HG02840 (cell line): Measurements from ENCODE around the gene RNF181.
"Not testable (repeated sequence)": the region's sequence is repeated elsewhere in the genome, so short reads cannot be mapped to it uniquely, and the experiment has no call there.

ENCODE experiments used
- ATAC-seq: cut with Tn5 transposase; IDR thresholded peaks from one replicate; pipeline ENCODE4 v1.9.1; 2021; ENCODE audit warnings: mild to moderate bottlenecking, moderate library complexity, moderate number of reproducible peaks; ENCODE audit not compliant: unreplicated experiment, low FRiP score

The RNF181 gene, protein sequence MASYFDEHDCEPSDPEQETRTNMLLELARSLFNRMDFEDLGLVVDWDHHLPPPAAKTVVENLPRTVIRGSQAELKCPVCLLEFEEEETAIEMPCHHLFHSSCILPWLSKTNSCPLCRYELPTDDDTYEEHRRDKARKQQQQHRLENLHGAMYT

DNA sequence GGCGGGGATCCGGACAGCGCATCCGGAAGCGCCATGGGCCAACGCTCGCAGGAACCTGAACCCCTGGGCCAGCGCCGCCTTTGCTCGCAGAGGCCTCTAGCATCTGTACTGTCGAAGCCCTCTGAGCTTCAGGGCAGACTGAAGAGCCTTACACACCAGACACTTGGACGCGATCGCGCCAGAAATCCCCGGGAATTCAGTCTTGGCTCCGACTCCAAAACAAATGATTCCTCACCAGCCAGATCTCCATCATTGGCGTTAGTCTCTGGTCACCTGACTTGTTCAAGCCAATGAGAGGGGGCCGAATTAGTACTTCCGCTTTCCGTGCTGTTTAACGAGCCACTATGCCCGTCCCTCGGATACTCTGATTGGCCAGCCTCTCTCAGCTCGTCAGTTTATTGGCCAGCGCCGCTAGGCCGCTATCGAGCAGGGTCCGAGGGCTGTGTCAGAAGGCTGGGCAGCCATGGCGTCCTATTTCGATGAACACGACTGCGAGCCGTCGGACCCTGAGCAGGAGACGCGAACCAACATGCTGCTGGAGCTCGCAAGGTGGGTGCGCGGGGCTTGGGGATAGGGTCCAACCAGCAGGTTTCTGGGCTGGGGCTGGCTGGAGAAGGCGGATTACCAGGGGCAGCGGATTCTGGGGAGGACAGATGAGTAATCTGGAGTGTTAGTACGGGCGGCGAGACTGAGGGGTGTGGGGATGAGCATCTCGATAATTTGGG is at the start of gene RNF181:
Gene RNF181, plus strand, starts transcription at position 445 of the 725 bp plus-strand sequence. Its CDS starts 19 bp downstream, at position 464.
- peak; percentile 98 for ATAC-seq

DNA sequence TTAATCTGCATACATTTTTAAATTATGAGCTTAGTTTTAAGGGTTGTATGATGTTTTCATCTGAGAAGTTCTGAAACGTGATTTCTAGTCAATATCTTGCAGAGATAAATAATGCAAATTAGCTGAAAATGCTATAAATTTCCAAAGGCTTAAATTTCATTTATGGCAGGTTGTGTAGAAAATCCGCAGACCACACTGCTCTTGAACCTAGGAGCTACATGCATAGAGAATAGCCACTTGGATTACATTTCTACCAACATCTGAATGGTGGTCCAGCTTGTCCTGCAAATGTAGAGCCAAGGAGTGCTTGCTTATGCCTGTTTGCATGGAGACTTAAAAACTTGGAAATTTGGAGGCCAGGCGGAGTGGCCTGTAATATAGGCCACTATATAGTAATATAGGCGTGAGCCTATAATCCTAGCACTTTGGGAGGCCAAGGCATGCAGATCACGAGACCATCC is 49.7 kb upstream of the RNF181 start:
- no peak for ATAC-seq

DNA sequence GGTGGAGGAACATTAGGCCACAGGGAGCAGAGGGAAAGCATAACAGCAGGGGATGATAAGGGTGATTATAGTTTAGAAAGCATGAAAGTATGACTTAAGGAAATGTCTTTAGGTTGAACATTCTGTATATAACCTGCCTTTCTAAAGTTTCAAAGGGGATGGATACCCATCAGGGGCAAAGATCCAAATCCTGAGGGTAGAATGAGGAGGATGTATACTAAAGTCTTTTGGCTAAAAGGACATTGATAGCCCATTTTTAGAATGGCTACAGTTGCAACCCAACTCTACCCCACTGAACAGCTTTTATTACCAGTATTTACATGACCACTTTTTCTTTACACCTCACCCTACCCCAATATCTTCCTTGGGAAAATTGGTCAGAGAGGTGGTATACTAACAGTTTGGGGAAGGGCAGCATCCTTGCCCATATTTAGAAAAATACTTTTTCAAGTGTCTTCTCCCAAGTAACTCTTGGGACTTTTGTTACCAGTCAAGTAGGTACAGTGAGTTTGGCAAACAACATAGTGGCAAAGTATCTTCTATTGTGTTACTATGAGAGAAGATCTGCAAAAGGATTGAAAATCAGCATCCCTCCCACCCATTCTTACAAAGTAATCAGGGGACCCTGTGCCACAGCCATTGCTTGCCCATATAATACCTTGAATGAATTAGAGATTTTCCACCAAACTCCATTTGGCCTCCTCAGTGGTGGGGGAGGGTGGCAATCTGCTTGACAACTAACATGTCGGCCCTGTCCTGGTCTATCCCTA is 48.3 kb upstream of the RNF181 start:
- no peak for ATAC-seq

DNA sequence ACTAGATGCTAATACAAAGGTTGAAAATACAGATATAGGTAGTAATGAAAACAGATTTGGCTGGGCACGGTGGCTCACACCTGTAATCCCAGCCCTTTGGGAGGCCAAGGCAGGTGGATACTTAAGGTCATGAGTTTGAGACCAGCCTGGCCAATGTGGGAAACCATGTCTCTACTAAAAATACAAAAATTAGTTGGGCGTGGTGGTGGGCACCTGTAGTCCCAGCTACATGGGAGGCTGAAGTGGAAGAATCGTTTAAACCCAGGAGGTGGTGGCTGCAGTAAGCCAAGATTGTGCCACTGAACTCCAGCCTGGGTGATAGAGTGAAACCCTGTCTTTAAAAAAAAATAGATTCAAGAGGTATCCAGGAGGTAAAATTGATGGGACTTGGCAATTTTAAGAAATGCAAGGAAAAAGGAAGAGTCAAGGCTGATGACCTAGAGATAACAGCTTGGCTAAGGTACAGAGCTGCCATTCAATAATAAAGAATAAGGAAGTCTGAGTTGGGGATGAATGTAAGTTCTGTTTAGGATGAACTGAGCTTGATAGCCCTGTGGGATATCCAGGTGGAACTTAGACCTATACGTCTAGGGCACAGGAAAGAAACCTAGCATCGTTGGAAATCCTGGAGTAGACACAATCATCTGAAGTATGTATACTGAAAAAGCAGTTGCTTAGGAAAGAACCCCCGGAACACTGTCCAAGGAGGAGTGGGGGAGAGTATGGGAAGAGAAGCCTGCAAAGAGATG is 47.5 kb upstream of the RNF181 start:
- no peak for ATAC-seq

DNA sequence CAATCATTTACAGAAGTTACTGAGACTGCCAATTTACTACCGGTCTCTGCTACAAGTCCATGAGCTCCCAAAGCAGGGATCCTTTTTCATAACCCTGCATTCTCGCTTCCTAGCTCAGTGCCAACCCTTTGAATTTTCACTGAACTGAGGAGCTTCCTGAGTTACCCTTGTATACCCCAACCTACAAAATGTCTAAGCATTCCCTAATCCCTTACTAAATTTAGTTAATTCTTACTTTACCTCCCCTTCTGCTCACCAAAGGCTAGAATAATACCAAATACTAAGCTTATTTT is 47.0 kb upstream of the RNF181 start:
- no peak for ATAC-seq

DNA sequence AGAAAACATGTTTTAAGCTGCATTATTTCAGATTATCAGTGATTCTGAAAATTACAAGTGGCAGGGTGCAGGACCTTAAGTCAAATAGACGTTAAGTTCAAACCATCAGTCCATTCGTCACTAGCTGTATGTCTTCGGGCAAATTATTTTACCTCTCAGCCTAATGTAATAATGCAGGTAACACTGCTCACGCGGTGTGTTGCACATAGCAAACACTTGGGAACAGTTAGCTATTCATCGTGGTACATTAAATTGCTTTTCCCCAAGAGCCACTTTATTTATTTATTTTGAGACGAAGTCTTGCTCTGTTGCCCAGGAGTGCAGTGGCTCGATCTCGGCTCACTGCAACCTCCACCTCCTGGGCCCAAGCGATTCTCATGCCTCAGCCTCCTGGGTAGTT is 46.5 kb upstream of the RNF181 start:
- ATAC-seq: no peak

DNA sequence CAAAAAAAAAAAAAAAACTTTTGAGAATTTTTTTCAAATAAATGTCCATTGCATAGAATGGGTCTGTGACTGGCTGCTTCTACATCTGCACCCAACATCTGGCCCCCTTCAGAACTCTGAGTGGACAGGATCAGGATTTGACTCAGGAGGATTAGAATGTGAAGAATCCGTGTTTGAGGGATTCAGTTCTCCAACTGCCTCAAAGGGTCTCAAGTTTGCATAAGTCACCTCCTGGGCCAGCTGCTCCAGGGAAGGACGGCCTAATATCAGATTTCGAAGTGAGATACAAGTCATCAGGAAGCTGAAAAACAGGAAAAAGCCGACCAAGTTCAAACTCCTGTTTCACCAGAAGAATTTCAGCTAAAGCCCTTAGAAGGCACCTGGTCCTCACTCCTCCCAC is 45.7 kb upstream of the RNF181 start:
- no peak for ATAC-seq

DNA sequence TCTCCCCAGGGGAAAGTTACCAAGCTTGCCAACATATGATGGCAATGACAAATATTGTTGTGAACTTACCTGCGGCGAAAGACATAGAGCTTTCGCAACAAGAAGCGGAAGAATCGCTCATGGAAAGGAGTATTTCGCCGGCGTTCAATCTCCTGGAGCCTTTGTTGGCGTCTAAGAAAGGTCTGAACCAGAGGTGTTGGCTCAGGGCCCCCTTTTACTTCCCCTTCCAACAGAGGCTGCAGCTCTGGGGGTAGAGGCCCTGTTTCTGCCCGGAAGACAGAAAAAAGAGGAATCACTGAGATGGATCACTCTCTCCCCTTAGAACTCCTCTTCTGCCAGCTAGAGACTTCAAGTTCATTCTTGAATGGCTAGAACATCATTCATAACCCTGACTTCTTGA is 45.1 kb upstream of the RNF181 start:
- ATAC-seq: no peak

DNA sequence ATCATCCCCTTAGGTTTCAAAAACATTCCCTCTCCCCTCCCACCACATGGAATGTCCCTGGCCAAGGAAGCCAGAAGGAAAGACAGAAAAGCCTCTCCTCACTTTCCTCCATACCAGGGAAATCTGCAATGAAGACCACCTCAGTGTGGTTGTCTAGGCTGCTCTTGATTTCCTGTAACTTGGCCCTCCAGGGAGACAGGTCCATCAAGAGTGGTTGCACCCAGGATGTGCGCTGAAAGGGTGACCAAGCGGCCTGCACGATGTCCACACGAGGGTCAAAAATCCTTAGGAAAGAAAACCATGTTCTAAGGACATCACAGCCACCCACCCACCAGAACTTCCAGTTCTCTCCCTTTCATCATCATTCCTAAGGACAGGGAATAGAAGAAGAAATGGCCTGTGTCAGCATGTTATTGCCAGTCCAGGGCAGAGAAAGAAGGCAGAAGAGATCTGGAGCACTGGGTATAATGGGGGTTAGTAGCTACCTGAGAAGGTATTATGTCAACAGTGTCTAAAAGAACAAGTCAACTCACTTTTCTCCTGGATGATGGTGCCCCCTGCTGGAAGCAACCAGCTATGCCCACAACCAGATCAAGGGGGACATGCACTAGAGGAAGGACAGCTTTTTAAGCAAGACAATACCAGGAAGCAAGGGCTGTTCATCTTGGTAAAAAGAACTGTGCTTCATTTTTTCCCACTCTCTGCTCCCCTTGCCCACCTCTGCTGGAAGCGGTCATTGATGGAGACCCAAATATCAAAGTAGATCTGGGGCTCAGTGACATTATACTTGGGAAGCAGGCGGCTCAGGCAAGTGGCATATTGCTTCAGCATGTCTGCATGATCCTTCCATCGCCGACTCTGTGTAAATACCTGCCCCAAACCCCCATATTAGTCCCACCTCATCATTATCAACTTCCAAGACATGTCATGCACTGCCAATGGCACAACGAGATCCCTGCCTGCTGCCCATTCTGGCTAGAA is 43.6 kb upstream of the RNF181 start:
- ATAC-seq: no peak

DNA sequence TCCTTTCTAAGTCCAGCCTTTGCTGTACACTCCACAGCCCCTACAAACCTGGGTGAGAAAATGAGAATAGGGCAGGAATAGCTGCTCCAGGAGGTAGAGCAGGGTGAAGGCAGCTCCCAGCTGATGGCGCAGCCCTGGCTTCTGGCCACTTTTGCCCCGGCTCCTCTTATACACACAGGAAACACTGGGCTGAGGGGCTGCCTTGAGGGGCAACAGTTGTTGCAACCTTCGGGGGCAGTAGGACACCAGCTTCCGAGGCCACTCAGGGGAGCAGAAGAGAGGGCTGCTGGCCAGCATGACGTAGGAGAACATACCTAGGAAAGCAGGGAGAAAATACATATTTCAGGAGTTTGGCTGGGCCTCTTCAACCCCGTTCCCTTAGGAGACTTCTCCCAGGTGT is 42.4 kb upstream of the RNF181 start:
- ATAC-seq: no peak

DNA sequence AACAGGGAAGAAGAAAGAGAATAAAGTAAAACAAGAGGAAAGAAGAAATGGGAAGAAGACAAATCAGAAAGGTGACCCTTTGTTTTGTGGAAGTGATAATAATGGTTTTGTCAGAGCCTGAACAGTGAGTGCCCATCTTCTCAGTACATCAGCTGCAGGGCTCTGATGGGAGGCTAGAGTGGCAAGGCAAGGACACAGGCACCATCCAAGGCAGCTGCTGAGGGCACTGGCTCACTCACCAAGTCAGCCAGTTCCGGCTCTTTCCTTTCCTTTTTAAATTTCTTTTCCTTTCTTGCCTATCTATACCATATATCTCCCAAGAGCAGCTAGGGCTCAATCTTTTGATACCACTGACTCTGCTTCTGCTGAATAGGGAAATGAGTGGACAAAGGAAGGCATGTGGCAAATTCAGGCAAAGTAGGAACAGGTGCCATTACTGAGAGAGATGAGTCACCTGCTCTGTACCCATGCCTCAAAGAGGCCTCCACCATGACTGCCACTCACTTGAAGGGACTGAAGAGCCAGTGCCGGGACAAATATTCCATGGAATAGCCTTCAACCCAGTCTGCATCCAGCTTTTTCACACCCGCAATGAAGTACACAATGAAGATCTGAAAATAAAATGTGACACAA is 40.4 kb upstream of the RNF181 start:
- no peak for ATAC-seq

DNA sequence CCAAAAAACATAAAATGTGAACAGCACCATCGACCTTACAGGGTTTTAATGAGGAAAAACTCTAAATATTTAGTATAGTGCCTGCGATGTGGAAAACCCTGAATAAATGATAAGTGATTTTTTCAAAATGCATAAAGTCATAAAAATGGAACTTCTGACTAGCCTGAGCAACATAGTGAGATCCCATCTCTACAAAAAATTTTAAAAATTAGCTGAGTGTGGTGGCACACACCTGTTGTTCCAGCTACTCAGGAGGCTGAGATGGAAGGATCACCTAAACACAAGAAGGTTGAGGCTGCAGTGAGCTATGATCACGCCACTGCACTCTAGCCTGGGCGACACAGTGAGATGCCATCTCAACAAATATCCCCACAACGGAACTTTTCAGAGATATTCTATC is 38.4 kb upstream of the RNF181 start:
- no peak for ATAC-seq

DNA sequence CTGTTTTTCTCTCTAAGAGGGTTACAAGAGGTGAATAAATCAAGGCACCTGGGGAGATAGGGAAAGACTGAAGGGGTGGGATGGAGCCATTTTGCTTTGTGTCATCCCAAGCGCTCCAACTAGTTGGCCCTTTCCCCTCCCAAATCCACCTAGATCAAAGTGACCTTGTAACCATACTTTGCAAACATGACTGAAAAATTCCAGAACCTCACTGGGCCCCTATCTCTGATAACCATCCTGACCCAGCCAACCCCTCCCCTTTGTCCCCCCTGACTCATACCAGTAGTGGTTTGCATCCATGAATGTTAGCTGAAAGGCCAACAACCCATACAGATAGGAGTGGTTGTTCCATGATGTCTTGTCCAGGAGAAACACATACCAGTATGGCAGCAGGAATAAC is 37.4 kb upstream of the RNF181 start:
- ATAC-seq: no peak

DNA sequence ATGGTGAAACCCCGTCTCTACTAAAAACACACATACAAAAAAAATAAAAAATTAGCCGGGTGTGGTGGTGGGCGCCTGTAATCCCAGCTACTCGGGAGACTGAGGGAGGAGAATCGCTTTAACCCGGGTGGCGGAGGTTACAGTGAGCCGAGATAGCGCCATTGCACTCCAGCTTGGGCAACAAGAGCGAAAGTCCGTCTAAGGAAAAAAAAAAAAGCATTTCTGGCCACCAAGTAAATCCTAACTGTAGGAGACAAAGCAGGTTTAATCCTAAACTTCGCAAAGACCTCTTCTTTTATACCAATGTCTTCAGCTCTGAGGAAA is 35.2 kb upstream of the RNF181 start:
- ATAC-seq: not testable (repeated sequence)

DNA sequence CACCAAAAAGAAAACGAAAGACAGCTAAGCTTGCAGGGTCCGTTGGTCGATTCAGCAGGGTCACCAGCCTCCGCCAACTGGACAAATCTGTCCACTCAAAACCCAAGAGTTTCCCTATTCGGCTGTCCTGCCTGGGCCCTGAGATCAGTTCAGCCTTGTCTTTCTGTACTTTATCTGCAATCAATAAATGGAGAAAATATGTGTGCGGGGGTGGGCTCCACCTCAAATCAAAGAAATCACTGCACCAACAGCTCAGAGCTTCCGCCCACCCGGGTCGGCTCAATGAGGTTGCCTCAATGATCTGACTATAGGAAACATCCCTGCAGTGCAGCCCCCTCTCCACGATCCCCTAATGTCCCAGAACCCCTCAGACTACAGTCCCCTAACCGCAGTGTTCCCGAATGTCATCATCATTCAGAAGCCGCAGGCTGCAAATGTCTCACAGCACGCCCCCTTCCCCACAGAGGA is 34.7 kb upstream of the RNF181 start:
- peak; percentile 11 for ATAC-seq

DNA sequence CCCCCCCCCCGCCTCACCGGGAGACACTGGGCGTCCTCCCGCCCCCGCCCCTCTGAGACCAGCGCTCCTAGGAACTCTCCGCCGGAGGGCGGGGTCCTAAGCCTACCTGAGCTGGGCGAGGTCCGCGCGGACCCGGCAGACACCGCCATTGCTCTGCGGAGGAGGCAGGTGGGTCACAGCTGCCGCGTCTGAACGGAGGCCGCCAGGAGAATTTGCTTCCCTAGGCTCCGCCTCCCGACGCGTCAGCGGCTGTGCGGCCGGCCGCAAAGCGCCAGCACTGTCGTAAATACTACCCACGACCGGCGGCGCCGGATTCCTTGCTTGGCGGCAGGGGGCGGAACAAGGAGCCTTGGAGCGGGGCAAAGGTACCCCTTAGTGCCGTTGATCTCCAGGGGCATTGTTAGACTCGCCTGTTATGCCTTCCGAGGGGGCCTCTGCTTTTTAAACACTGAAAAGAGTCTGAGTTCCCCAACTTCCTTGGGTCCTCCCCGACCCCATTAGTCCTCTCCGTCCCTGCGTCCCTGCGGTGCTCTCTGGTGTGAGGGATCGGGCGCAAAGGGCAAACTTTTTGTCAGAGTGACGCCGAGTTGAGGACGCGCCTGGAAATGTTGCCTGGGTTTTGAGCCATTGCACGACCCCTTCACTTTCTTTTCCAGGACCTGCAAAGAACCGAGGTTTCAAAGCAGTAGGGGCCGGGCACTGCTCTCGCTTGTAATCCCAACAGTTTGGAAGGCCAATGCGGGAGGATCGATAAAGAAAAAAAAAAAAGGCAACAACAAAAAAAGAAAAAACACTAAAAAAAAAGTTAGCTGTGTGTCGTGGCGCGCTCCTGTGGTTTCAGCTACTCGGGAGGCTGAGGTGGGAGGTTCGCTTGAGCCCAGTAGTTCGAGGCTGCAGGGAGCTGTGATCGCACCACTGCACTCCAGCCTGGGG is 34.0 kb upstream of the RNF181 start, which contains the start of gene GGCX:
Gene GGCX, minus strand, starts transcription at position 214 of the 933 bp plus-strand sequence. Its CDS starts 65 bp downstream, at position 149.
- peak; percentile 90 for ATAC-seq

DNA sequence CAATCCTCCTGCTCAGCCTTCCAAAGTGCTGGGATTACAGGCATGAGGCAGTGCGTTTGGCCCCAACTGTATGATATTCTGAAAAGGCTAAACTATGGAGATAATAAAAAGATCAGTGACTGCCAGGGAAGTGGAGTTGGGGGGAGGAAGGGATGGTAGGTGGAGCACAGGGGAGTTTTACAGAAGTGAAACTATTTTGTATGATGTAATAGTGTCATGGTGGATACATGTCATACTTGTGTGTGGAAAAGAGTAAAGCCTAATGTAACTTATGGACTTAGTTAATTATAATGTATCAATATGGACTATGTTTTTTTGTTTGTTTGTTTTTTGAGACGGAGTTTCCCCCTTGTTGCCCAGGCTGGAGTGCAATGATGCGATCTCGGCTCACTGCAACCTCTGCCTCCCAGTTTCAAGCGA is 31.4 kb upstream of the RNF181 start:
- ATAC-seq: no peak

DNA sequence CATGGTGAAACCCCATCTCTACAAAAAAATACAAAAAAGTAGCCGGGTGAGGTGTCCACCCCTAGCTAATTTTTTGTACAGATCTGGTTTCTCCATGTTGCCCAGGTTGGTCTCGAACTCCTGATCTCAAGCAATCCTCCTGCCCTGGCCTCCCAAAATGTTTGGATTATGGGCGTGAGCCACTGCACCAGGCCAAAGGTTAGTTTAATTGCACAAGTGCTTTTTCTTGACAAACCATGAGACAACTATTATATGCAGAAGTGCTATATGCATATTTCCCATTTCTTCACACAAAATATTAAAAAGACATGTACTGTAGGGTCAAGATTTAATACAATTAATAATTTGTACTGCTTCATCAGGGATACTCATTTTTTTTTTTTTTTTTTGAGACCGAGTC is 29.3 kb upstream of the RNF181 start:
- no peak for ATAC-seq
